ENCODE data around the gene TLDC2.
"Not testable (repeated sequence)": the region's sequence is repeated elsewhere in the genome, so short reads cannot be mapped to it uniquely, and the experiment has no call there.

TLDC2 gene

DNA sequence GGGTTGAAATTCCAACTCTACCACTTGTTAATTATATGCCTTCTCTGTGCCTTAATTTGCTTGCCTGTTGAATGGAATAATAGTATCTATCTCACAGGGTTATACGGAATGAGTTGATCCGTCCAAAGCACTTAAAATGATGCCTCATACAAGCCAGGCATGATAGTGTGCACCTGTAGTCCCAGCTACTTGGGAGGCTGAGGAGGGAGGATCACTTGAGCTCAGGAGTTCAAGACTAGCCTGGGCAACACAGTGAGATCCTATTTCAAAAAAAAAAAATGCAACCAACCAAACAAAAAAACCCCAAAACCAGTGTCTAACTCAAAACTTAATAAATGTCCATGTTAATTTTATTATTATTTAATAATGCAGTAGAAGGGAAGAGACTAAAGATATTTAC, 40.3 kb downstream of the TLDC2 start:
- DNase-seq = no peak

GRCh38 chr20:36917240-36917639, 41.3 kb downstream of the TLDC2 start:
- DNase-seq = no peak

GRCh38 chr20:36917943-36918342, 42.0 kb downstream of the TLDC2 start:
- no peak for DNase-seq

DNA sequence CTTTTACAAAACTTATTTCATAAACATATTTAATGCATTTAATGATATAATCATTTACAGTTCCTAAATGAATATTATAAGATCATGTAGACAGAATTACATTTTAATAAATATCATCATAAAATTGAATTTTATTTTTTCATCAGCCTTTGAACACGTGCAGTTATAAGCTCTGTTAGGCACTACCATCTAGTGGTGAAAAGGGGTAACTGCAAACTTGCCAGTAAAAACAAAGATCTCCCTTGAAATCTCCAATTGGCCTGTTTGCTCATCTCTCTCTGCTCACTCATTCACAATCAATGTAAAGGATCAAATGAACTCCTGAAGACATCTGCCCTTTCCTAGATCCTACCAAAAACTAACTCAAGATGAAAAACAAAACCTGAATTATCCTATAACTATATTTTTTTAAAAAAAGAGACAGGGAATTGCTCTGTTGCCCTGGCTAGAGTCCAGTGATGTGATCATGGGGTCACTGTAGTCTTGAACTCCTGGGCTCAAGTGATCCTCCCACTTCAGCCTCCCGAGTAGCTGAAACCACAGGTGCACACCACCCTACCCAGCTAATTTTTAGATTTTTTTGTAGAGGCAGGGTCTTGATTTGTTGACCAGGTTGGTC, 43.9 kb downstream of the TLDC2 start:
- no peak for DNase-seq

DNA sequence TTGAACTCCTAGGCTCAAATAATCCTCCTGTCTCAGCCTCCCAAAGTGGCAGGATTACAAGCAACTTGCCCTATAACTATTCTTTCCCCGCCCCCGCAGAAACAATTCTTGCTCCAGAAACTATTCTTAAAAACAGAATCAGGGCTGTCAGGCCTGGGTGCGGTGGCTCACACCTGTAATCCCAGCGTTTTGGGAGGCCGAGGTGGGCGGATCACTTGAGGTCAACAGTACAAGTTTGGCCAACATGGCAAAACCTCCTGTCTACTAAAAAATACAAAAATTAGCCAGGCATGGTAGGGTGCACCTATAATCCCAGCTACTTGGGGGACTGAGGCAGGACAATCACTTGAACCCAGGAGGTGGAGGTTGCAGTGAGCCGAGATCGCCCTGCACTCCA, 44.4 kb downstream of the TLDC2 start:
- DNase-seq = no peak

GRCh38 chr20:36924167-36925045, 48.5 kb downstream of the TLDC2 start:
- no peak for DNase-seq

GRCh38 chr20:36925234-36925633, 49.3 kb downstream of the TLDC2 start:
- DNase-seq = no peak

DNA sequence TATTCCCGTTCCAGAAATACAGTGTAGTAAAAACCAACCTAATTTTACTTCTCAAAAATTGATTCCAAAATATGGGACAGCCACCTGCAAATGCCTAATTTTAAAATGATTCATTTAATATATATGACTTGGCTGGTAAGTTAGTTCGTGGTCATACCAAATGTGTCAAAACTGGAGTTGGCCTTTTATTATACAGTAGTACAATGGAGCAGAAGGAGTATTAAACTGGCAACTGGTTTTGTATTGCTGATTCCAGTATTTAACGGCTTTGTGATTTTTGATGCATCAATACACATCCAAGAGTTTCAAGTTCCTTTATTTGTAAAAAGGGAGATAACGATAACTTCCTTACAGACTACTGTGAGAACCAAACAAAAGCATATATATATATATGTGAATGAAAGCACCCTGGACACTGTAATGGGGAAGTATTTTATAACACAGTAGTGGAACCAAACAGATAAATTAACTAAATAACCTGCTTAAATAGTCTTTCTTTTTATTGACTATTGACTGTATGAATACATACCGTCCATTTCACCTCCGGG, 50.8 kb downstream of the TLDC2 start:
- DNase-seq = no peak

DNA sequence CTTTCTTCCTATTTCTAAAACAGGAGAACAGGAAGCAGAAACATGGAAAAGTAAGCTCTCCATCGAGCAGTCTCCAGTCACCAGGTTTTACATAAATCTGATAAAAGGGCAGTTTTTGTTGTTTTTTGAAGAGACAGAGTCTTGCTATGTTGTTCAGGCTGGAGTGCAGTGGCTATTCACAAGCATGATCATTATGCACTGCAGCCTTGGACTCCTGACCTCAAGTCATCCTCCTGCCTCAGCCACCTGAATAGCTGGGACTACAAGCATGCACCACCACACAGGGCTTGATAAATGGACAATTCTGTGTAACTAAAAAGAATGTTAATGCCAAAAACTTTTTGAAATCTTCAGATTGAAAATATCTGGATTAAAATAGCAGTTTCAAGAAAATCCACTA, 51.8 kb downstream of the TLDC2 start:
- DNase-seq = no peak

- DNase-seq = no peak
Measured at GRCh38 chr20:36929290-36929689, 53.4 kb downstream of the TLDC2 start.

GRCh38 chr20:36929691-36930090, 53.8 kb downstream of the TLDC2 start:
- no peak for DNase-seq

DNA sequence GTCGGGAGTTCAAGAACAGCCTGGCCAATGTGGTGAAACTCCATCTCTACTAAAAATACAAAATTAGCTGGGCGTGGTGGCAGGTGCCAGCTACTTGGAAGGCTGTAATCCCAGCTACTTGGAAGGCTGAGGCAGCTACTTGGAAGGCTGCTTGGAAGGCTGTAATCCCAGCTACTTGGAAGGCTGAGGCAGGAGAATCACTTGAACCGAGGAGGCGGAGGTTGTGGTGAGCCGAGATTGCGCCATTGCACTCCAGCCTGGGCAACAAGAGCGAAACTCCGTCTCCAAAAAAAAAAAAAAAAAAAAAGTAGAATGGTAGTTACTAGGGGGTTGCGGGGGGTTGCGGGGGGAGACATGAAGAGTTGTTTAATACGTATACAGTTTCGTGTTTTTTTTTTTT, 56.1 kb downstream of the TLDC2 start:
- DNase-seq = not testable (repeated sequence)

GRCh38 chr20:36932476-36933426, 56.8 kb downstream of the TLDC2 start:
- no peak for DNase-seq

DNA sequence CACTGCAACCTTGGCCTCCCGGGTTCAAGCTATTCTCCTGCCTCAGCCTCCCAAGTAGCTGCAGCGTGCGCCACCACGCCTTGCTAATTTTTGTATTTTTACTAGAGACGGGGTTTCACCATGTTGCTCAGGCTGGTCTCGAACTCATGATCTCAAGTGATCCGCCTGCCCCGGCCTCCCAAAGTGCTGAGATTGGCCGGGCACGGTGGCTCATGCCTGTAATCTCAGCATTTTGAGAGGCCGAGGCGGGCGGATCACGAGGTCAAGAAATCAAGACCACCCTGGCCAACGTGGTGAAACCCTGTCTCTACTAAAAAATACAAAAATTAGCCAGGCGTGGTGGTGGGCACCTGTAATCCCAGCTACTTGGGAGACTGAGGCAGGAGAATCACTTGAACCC, 57.6 kb downstream of the TLDC2 start:
- DNase-seq = not testable (repeated sequence)

- DNase-seq = no peak
Measured at GRCh38 chr20:36936341-36936740, 60.4 kb downstream of the TLDC2 start.

- not testable (repeated sequence) for DNase-seq
Measured at GRCh38 chr20:36936761-36937401, 60.9 kb downstream of the TLDC2 start.

- no peak for DNase-seq
Measured at GRCh38 chr20:36937402-36937770, 61.4 kb downstream of the TLDC2 start.

- no peak for DNase-seq
Measured at GRCh38 chr20:36941401-36941835, 65.5 kb downstream of the TLDC2 start.

All from stimulated activated naive CD4-positive, alpha-beta T cell treated with Interleukin-2 at 50 U/mL for 16 hours (primary cell).